GM19035 (cell line): Measurements from ENCODE around the gene BANP.
"Not testable (repeated sequence)": the region's sequence is repeated elsewhere in the genome, so short reads cannot be mapped to it uniquely, and the experiment has no call there.

Source experiments
- ATAC-seq: cut with Tn5 transposase; IDR thresholded peaks from one replicate; pipeline ENCODE4 v1.9.1; 2021; ENCODE audit not compliant: unreplicated experiment

Gene BANP

DNA sequence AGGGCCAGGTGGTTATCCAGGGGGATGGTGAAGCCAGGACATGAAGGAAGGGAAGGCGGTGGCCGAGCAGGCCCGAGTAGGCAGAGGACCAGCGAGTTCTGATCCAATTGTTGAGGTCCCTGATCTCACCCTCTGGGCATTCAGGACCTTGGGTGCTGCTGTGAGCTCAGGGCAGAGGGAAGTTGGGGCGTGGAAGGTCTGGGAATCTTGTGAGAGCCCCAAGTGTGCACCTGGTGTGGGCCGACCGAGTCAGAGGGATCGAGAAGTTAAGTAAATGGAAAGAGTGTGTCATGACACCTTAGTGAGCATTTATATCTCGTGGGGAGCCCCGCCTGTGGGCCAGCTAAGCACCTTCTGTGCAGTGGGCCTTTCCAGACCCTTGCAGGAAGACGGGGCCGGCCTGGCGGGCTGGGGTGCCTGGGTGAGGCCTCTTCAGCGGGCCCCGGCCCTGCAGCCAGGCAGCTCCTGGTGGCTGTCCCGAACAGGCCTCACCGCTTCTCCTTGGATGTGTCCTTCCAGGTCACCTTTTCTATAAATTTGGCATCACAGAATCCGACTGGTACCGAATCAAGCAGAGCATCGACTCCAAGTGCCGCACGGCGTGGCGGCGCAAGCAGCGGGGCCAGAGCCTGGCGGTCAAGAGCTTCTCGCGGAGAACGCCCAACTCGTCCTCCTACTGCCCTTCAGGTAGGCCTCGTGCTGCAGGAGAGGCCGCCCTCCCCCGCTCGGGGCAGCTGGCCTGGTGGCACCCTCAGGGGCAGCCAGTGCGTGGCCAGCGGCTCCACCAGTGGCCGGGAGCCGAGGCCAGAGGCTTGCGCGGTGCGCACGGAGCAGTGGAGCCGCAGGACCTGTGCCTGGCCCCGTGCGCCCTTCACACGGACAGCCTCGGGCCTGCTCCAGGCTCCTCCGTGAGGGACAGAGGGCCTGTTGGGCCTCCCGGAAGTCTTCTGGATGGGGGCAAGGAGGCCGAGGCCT, 76.0 kb downstream of the BANP start:
- no peak for ATAC-seq

DNA sequence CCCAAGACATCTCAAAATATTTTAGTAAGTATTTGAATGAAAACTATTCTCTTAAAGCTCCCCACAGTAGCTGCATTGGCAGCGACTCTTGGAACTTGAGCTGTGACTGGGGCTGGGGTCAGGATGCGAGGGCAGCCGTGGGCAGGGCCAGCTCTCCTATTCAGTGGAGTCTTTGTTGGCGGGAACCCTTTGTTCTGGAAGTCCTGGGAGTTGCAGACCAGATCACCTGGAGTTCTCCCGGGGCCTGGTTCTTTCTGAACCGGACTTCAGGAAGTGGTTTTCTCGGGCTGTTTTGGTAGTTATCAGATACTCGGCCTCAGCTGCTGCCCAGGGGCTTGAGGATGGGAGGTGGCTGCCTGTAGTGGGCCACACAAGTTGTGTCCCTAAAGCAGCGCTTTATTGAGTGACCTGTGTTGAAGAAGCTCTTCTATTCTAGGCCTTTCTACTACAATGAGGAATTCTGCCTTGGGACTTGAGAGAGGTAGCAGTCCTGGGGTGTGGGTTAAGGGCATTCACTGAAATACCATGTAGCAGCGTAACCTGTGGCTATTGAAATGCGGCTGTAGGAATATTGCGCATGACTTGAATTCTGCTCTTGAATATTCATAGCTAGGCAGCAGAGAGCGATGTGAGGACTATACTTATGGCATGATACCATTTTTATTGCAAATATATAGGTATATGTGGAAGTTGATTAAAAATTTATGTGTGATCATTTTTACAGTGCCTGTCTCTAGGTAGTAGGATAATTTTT, 77.1 kb downstream of the BANP start:
- not testable (repeated sequence) for ATAC-seq

DNA sequence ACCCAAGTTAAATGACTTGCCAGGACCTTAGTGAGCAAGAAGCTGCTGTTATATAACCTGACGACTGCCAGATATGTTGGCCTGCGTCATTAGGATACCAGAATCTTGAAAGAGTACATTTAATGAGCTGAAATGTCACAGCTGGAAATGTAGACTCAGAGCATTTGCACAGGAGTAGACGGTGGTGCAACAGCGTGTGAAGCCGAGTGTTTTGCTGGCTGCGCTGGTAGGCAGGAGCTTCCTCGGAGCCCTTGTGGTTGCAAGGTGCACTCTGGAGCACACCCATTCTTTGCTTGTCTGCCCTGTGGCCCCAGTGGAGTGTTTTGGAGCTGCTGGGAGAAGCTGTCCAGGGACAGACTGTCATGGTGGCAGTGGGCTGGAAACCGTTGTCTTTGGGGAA, 79.3 kb downstream of the BANP start:
- ATAC-seq: no peak

DNA sequence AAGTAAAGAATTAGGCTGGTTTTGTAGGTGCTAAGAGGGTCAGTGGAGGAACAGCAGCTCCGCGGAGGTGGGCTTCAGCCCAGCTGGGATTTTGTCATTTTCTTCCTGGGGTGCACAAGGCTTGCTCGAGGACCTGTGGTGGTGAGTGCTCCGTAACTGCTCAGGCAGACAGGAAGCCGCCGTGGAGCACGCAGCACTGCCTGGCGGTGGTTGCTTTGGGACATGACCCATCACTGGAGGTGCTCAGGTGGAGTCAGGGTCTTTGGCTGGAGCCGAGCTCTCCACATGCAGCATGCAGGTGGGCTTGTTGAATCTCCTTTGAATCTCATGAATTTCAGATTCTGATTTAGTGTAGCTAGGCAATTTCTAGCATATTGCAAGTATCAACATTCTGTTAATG, 79.7 kb downstream of the BANP start:
- ATAC-seq: not testable (repeated sequence)

DNA sequence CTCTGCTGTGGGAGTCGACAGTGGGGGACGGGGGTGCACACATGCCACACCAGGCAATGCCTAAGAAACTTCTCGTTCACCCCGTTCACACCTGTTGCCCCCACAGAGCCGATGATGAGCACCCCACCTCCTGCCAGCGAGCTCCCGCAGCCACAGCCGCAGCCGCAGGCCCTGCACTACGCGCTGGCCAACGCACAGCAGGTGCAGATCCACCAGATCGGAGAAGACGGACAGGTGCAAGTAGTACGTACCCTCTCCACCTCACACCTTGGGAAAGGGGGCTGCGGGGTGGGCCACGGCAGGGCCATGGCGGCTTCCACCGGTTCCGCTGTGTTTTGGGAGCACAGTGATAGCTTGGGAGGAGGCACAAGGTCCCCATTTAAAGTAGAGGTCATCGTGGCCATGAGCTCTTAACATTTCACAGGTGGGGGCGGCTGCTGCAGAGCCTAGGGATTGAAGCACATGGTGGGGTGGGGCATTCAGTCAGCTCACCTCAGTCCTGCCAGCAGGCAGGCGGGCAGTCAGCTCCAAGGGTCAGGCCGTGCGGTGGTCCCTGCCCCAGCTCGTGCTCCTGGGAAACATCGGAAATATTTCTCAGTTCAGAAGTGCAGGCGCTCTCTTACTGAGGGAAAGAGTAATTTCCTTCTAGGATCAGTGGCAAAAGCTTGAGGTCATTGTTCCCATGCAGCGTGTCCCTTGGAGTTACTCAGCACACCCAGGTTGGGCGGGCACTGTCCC, 81.9 kb downstream of the BANP start:
- not testable (repeated sequence) for ATAC-seq

DNA sequence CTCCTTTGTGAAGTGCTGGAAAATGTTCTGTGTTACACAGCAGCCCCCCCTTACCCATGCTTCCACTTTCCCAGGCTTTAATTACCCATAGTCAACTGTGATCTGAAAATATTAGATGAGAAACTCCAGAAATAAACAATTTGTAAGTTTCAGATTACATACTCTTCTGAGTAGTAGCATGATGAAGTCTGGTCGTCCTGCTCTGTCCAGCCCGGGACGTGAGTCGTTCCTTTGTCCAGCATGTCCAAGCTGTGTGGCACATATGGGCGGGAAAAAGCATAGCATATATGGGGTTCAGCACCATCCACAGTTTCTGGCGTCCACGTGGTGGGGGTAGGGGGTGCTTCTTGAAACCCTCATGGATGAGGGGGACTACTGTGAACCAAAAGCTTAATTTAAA, 83.5 kb downstream of the BANP start:
- ATAC-seq: no peak

DNA sequence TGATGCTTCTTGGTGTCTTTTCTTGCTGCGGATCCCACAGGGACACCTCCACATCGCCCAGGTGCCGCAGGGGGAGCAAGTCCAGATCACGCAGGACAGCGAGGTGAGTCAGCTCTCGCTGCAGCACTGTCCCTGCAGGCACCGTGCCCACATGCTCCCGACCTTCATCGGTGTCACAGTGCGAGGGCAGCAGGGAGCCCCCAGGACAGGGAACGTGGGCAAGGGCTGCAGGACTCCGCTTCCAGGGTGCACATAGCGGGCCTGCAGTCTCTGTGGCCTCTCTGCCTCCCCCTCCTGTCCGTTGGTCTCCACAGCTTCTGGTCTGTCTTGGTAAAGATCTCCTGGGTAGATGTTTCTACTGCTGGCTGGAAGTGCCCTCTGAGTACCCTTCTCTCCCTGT, 84.1 kb downstream of the BANP start:
- ATAC-seq: no peak

DNA sequence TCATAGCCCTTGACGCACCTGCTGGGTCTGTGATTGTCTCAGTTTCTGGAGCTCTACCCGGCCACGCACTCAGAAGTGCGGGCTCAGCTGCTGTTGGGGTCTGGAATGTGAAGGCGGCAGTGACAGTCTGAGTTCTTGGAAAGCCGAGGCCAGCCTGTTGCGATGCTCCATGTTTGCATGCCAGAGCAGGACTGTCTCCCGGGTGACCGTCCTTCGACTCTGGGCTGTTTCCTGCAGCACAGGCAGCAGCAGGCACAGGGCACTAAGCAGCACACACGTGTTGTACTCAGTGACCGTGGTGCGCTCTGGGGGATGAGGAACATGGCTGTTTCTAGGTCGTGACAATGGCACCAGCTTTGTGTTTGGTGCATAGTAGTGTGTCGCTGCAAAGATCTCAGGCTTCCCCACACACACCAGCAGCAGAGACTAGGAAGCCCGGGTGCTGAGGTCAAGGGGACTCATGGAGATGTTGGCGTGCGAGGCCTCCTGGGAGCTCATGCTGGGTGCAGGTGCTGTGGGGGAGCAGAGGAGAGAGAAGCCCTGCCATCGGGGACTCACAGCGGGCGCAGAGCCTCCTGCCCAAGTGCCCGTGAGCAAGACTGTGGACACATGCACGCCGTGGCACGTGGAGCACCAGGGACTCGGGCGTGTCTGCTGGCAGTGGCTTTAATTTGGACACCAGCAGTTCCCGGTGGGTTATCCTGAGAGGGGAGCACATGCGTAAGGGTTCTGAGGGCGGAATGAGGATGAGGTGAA, 84.8 kb downstream of the BANP start:
- not testable (repeated sequence) for ATAC-seq

DNA sequence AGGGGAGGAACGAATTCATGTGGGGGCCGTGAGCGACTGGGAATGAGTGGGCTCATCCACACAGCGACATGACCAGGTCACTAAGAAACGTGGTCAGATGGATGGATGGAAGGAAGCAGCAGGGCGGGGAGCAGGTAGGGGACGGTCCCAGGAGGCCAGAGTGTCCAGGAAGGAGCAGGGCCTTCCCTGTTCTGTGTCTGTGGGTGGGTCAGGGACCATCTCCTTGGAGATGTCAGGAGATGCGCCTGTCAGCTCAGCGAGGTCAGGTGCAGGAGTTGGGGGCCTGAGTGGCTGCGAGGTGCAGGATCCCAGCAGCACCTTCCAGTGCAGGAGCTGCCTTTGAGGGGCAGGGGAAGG, 85.4 kb downstream of the BANP start:
- not testable (repeated sequence) for ATAC-seq

DNA sequence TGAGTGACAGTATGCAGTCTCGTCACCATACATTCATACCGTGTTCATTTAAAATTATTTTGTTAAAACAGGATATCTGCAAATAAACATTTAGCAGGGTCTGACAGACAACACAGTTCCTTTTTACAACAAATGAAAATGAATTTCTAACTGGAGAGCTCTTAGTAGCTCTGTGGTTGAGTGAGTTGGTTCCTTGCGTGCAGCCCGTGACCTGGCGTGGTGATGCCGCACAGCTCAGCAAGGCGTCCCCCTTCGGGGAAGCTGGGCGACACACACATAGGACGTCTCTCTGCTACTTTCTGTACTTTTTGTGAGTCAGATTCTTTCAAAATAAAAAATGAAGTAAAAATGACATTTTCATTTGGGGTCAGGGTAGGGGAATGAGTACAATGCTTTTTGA, 86.1 kb downstream of the BANP start:
- not testable (repeated sequence) for ATAC-seq

DNA sequence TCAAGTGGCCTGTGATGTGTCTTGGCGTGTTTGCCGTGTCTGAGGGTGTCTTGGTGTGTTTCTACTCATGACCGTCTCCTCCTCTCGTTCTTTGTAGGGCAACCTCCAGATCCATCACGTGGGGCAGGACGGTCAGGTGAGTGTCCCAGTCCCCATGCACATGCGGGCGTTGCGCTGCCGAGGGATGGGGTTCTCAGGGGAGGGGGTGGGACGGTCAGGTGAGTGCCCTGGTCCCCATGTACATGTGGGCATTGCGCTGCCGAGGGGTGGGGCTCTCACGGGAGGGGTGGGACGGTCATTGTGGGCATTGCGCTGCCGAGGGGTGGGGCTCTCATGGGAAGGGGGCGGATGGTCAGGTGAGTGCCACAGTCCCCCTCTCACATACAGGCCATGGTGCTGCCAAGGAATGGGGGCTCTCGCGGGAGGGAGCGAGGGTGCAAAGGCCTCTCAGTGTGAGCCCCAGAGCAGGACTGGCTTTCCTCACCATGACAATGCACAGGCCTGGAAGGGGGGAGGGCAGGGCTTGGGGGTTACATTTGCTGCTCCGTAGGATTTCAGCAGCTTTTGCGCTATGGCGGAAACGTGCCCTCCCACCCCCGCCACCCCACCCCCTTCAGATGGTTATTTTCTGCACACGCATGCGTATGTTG, 86.8 kb downstream of the BANP start:
- not testable (repeated sequence) for ATAC-seq

DNA sequence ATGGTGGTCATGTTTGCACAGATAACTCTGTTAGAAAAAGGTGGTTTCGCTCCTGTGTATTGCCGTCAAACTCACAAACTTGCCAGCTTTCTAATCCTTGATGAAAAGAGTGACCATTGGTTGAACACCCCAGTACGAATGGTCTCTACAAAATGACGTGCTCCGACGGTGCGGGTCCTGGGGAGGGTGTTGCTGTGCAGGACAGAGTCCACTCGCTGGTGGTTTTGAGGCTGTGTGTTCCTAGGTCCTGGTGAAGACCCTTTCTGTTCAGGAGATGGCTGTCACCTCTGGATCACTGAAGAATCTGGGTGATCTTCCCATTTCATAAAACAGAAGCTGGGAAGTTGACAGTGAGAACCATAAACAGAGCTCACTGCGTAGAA, 87.3 kb downstream of the BANP start:
- ATAC-seq: not testable (repeated sequence)

DNA sequence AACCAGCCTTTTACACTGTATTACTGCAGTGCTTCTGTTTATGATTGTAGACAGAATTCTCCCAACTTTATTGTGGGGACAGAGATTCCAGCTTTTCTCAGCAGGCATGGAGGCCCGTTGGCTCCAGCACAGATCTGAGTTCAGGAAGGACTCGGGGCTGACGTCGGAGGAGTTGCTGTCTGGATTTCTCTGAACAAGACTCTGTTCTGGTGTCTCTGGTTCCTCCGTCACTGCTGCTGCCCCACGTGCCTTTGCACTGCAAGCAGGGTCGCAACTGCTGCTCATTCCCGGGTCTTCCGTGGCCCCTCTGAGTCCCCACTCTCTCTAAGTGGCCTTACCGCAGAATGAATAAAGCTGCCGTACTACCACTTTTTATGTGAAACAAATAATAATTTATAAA, 88.4 kb downstream of the BANP start:
- no peak for ATAC-seq

DNA sequence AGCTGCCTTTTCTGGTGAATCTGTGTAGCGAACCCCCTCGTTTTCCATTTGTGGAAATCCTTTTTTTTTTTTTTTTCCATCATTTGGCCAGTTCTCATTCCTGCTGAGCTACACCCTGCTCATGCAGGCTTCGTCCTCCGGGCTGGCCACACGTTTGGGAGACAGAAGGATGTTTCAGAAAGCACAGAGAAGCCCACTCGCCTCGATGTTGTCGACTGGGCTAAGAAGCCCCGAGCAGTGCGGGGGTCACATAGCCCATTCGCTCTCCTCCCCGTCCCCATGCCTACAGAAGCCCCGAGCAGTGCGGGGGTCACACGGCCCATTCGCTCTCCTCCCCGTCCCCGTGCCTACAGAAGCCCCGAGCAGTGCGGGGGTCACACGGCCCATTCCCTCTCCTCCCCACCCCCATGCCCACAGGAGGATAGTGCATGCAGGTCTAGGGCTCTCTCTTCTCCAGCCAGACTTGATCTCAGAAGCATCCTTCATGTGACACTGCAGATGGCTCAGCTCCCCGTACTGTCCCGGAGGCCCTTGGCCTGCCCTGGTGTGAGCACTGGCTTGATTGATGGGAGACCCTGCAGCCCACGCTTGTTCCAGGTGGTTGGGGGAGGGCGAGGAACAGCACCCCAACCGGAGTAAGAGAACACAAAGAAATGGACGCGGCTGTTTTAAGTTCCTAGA, 89.1 kb downstream of the BANP start:
- not testable (repeated sequence) for ATAC-seq

DNA sequence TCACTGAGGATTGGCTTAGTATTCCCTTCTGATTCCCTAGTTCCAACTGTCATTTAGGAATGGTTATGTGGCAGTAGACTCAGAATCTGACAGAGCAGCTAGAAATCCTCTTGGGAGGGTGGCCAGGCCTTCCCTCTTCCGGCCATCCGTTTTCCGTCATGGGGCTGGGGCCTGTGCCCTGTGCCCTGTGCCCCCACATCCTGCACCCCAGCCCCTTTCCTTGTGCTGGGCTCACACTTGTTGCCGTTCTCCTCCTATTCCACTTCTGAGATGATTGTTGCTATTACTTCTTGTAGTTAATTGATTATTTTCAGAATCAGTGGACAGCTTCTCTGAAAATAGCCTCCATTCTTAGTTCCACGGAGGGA, 89.6 kb downstream of the BANP start:
- not testable (repeated sequence) for ATAC-seq

DNA sequence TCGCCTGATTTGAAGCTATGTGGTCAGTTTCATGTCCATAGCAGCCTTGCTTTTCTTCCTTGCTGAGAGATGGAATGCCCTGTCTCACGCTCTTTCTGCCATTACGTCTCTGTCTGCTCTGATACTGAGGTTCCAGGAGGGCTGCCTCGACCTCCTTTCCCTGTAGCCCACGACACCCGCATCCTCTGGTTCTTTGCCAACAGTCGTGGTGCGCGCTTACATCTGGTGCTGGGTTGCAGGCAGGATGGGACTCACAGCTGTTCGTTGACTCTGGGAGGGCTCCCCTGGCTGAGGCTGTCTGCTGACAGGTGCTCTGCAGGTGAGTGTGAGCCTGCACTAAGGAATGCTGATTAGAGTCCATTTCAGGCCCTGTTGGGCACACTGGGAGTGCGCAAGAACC, 90.3 kb downstream of the BANP start:
- ATAC-seq: not testable (repeated sequence)

DNA sequence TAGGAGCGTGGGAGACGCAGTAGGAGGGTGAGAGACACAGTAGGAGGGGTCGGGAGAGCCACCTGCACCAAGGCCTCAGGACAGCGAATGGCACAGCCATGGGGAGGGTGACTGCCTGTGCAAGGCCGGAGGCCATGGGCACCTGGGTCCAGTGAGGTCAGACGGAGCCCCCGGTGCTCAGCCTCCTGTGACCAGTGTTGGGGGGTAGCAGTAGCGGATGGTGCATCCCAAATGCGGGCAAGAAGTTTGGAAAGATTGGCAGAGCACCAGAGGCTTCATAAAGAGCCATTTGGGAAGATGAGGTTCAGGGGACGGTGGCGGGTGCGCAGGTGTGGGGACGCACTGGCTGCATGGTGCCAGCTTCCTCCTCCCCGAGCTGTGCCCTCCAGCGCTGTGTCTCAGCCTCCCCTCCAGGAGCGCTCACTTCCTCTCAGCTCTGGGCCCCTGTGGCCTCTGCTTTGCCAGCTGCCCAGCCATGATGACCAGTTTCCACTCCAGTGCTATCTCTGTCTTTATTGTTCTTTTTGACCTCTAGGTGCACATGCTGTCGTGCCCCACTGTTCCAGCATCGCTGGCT, 90.8 kb downstream of the BANP start:
- not testable (repeated sequence) for ATAC-seq

DNA sequence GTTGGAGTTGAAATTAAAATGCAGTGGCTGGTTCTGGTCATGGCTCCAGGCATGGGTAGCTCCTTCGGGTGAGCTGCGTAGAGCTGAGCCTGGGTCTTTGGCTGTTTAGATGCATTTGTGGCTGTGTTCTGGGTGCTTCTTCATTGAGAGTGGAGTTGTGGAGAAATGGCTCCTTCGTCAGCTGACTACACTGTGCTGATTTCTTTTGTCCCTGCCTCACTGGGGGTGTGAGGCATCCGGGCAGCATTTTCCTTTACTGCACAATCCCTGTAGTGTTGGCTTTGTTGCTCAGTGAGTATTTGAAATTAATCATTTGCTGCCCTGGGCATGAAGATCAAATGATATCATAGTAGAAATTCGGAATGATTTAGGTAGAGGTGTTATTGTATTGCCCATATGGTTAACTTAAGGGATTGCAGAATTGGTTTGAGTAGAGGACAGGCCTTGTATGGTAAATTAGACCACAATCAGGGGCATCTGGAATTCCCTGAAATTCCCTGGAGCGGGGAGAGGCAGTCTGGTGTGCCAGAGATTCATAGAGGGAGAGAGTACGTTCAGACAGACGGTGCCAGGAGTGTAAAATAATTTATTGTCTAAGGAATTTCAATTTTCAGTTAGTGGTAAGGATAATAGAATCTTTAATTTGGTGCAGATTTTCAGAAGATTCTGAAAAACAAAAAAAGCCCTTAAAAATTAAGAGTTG, 92.1 kb downstream of the BANP start:
- not testable (repeated sequence) for ATAC-seq

DNA sequence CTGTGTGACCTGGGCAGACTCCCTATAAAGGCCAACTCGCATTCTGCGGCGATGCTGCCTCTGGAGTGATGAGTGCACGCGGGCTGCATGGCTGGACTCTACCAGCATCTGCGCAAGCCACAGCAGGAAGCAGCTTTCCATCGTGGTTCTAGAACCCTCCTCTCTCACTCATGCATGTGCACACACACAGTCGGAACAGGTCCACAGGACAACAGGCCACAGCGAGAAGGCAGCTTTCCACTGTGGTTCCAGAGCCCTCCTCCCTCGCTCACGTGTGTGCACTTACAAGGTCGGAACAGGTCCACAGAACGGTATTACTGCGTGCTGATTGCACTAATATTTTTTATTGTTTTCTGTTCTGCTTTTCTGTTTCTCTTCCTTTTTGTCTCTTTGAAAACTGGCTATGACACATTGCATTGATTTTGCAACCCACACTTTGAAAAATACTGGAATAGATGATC, 92.9 kb downstream of the BANP start:
- ATAC-seq: peak; percentile 49
